Fibroblast of pulmonary artery (primary cell): ENCODE results near the gene CCR7.

Experiments used
- DNase-seq: peaks from one replicate; pipeline ENCODE4 v3.0.0-alpha.2; 2010; ENCODE audit warnings: low read depth
- H3K4me3 ChIP-seq: replicated peaks from 2 replicates; pipeline ENCODE4 v1.5.1; 2011; ENCODE audit warnings: low read depth, mild to moderate bottlenecking, control low read depth, low read length, moderate library complexity
- CTCF ChIP-seq: IDR thresholded peaks from 2 replicates; pipeline ENCODE4 v1.5.1; 2011; ENCODE audit warnings: mild to moderate bottlenecking, control low read depth, low read length, inconsistent platforms; ENCODE audit errors: missing control alignments

Gene CCR7

GRCh38 chr17:40559954-40560591 is 5.2 kb downstream of the CCR7 start:
- H3K4me3 ChIP-seq, result no peak overlapping the region
- peak; percentile 97 for DNase-seq
- TF ChIP-seq CTCF, result peak; percentile 99

GRCh38 chr17:40559564-40559916 is 5.7 kb downstream of the CCR7 start:
- no peak overlapping the region for H3K4me3 ChIP-seq
- DNase-seq, result no peak
- TF ChIP-seq CTCF, result no peak

GRCh38 chr17:40558890-40559563 is 6.2 kb downstream of the CCR7 start:
- no peak for TF ChIP-seq CTCF
- DNase-seq, result peak; percentile 47
- H3K4me3 ChIP-seq, result no peak overlapping the region

- TF ChIP-seq CTCF, result no peak
- no peak for DNase-seq
- no peak overlapping the region for H3K4me3 ChIP-seq
Measured at GRCh38 chr17:40558300-40558889, 6.9 kb downstream of the CCR7 start.

- DNase-seq, result no peak
- TF ChIP-seq CTCF, result no peak
- no peak overlapping the region for H3K4me3 ChIP-seq
Measured at GRCh38 chr17:40557531-40558299, 7.6 kb downstream of the CCR7 start.

GRCh38 chr17:40556884-40557414 is 8.3 kb downstream of the CCR7 start:
- no peak for TF ChIP-seq CTCF
- no peak for DNase-seq
- no peak overlapping the region for H3K4me3 ChIP-seq
